GM19240 (cell line): ENCODE measurements around the gene NUDT6.

Source experiments
- DNase-seq: peaks from one replicate; pipeline ENCODE4 v3.0.0; 2011; ENCODE audit warnings: low spot score; ENCODE audit not compliant: insufficient read length

Gene NUDT6

GRCh38 chr4:122914292-122914904 lies 8.0 kb downstream of the NUDT6 start:
- DNase-seq, result no peak

DNA sequence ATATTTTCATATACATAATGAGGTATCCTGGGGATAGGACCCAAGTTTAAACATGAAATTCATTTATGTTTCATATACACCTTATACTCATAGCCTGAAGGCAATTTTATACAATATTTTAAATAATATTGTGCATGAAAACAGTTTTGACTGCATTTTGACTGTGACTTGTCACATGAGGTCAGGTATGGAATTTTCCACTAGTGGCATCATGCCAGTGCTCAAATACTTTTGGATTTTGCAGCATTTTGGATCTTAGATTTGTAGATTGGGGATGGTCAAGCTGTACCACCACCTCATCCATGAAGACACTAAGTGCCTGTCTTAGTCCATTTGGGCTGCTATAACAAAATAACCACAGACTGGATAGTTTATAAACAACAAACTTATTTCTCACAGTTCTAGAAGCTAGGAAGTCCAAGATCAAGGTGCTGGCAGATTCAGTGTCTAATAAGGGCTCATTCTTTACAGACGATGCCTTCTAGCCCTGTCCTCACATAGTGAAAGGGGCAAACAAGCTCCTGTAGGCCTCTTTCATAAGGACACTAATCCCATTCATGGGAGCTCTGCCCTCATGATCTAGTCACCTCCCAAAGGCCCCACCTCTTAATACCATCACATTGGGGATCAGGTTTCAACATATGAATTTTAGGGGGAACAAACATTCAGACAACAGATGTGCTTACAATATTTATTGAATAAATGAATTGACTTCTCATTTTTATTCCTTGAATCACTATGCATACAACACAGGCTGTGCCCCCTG lies 9.4 kb downstream of the NUDT6 start:
- DNase-seq, result no peak

DNA sequence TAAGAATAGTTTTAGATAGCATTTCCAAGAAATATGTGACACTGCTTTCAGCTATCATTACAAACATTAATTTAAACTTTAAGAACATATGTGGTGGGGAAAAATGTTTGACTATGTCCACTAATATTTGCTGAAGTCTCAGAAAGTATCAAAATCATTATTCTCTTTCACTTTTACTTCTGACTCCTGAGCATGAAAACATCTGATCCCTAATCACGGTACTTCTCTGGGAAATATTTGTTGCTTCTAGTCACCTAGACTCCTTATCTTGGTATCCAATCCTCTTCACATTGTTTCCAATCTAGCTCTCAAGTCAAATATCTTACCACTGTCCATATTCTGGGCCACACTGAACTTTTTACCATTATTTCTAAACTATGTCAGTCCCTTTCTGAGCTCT lies 10.8 kb downstream of the NUDT6 start:
- no peak for DNase-seq

GRCh38 chr4:122909683-122910082 lies 12.7 kb downstream of the NUDT6 start:
- DNase-seq, result no peak

- DNase-seq, result no peak
These were observed 14.2 kb downstream of the NUDT6 start for GRCh38 chr4:122908223-122908622.

DNA sequence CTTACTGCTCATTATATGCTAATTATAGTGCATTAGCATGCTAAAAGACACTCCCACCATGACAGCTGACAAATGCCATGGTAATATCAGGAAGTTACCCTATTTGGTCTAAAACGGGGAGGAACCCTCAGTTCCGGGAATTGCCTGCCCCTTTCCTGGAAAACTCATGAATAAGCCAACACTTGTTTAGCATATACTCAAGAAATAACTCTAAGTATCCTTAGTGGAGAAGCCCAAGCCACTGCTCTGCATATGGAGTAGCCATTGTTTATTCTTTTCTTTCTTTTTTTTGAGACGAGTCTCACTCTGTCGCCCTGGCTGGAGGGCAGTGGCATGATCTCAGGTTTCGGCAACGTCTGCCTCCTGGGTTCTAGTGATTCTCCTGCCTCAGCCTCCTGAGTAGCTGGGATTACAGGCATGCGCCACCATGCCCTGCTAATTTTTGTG lies 15.5 kb downstream of the NUDT6 start:
- no peak for DNase-seq

GRCh38 chr4:122903766-122904288 lies 18.6 kb downstream of the NUDT6 start:
- no peak for DNase-seq

GRCh38 chr4:122901247-122902010 lies 21.0 kb downstream of the NUDT6 start:
- DNase-seq, result no peak

GRCh38 chr4:122900314-122900713 lies 22.1 kb downstream of the NUDT6 start:
- no peak for DNase-seq

- DNase-seq, result no peak
These were observed 22.7 kb downstream of the NUDT6 start for GRCh38 chr4:122899682-122900081.

DNA sequence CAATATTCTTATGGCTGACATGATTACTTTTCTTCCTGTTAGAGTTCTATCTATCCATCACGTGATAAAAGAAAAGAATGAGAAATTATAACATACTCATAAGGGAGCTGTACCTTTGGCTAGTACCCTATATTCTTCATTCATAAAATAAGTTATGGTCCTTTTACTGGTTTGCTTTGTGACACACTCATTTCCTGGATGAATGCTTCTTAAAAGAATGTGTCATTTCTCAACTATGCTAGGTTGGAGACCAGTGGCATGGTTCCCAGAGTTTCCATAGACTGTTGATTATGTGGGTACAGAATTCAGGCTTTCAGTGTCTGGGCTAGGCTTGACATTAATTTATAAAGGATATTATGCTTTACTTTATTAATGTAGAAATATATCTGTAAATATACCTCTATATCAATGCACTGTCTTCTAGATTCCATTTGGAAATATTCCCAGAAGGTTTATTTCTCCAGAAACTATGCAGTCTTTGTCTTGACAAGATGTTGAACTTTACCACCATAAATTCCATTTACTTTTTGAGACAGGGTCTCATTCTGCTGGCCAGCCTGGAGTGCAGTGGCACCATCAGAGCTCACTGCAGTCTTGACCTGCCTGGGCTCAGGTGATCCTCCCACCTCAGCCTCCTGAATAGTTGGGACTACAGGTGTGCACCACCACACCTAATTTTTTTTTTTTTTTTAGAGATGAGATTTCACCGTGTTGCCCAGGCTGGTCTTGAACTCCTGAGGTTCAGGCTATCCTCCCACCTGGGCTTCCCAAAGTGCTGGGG lies 23.8 kb downstream of the NUDT6 start:
- DNase-seq, result no peak

GRCh38 chr4:122896270-122896669 lies 26.1 kb downstream of the NUDT6 start:
- no peak for DNase-seq

DNA sequence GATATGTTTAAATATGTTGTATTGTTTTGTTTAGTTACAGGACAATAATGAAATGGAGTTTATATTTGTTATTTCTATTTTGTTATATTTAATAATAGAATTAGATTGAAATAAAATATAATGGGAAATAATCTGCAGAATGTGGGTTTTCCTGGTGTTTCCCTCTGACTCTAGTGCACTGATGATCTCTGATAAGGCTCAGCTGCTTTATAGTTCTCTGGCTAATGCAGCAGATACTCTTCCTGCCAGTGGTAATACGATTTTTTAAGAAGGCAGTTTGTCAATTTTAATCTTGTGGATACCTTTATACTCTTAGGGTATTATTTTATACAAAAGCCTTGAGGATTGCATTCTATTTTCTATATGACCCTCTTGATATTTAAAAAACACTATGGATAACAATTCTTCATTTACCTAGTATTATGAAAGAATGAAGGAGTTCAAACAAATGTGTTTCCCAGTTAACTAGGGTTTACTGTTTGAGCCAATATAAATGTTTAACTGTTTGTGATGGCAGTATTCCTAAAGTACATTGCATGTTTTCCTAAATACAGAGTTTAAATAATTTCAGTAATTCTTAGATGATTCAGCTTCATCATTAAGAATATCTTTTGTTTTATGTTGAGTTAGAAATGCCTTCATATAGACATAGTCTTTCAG lies 26.9 kb downstream of the NUDT6 start:
- no peak for DNase-seq

- DNase-seq, result no peak
These were observed 27.6 kb downstream of the NUDT6 start for GRCh38 chr4:122894827-122895226.

DNA sequence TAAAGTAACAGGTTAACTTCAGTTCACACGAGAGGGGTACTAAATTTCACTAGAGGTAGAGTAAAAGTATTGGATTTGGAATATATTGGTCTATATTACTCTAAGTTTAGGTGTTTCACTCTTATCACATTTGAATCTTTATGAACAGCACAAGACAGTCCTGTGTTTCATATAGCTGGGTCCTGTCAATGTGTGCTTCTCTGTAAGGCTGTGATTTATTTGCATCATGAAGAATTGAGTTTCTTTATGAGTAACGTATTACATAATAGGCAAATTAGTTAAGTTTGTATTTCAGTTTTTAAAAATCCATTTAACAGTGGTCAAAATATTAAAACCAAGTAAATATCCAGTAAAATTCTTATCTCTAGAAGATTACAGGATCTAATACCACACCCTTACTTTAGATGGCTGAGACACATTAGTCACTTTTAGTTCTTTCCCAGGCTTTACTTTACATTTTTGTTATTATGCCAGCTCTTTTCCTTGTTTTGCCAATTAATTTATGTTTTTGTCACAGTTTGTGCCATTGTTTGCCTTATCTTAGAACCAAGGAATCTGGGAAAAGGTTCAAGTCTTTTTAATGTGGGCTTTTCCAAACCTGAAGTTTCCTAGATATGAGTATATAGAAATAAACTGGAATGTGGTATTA lies 32.1 kb downstream of the NUDT6 start:
- DNase-seq, result no peak

DNA sequence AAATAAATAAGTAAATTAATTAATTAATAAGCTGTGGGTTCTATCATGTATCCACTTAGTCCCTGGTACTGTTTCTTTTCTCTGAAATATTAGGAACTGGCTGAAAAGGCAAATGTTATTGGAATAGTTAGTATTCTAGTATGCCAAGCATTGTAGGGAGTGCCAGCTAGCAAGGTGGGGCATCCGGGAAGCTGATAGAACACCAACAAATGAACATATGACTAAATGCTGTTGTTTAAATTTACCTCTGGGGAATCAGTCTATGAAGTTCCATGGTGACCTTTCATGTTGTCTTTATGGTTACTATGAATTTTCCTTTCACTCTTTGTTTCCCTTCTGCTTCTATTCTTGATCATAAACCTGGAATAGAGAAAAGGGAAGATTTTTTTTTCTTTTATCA lies 32.7 kb downstream of the NUDT6 start:
- no peak for DNase-seq

GRCh38 chr4:122884499-122884898 lies 37.9 kb downstream of the NUDT6 start:
- no peak for DNase-seq

GRCh38 chr4:122882857-122883735 lies 39.3 kb downstream of the NUDT6 start:
- no peak for DNase-seq

- no peak for DNase-seq
These were observed 43.4 kb downstream of the NUDT6 start for GRCh38 chr4:122879001-122879400.
